SU-DHL-6 (cell line): Measurements from ENCODE around the gene PTGES3.
"Not testable (repeated sequence)": the region's sequence is repeated elsewhere in the genome, so short reads cannot be mapped to it uniquely, and the experiment has no call there.

Experiments used
- H2AFZ ChIP-seq: fragments of 200-600 bp; sonication (generic); 2 replicates; pipeline ENCODE4 v1.6.1; 2014; ENCODE audit warnings: low read depth, mild to moderate bottlenecking, moderate library complexity, mixed read lengths, antibody characterized with exemption, low read length; ENCODE audit not compliant: severe bottlenecking
- H3F3A ChIP-seq: fragments of 200-600 bp; shearing (Covaris generic); 2 replicates; pipeline ENCODE4 v1.6.0; 2016; ENCODE audit warnings: antibody characterized with exemption, mild to moderate bottlenecking; ENCODE audit not compliant: insufficient read depth
- H3K27ac ChIP-seq: fragments of 200-600 bp; sonication (generic); 2 replicates; pipeline ENCODE4 v1.5.1; 2016; ENCODE audit warnings: low read depth, mild to moderate bottlenecking, low read length, moderate library complexity, mixed read lengths
- H3K27me3 ChIP-seq: fragments of 200-600 bp; sonication (generic), shearing (Covaris generic); 2 replicates; pipeline ENCODE4 v1.6.0; 2014; ENCODE audit warnings: mild to moderate bottlenecking, low read length
- H3K36me3 ChIP-seq: fragments of 200-600 bp; sonication (generic); 2 replicates; pipeline ENCODE4 v1.6.1; 2014; ENCODE audit warnings: mild to moderate bottlenecking, low read length, mixed read lengths
- H3K4me2 ChIP-seq: fragments of 300-600, 200-600 bp; shearing (Covaris generic), sonication (generic); 2 replicates; pipeline ENCODE4 v1.6.0; 2014; ENCODE audit warnings: low read length, low read depth, mild to moderate bottlenecking; ENCODE audit not compliant: poor library complexity, severe bottlenecking
- H3K4me3 ChIP-seq: fragments of 200-600 bp; sonication (generic); 2 replicates; pipeline ENCODE4 v1.5.1; 2014; ENCODE audit warnings: antibody characterized with exemption, low read length, mild to moderate bottlenecking, mixed read lengths; ENCODE audit not compliant: insufficient read depth, poor library complexity, severe bottlenecking
- H3K79me2 ChIP-seq: fragments of 200-600 bp; sonication (generic); 2 replicates; pipeline ENCODE4 v1.6.1; 2014; ENCODE audit warnings: mild to moderate bottlenecking, low read length, moderate library complexity; ENCODE audit not compliant: insufficient read depth
- H3K9ac ChIP-seq: fragments of 200-600 bp; sonication (generic); 2 replicates; pipeline ENCODE4 v1.7.0; 2014; ENCODE audit warnings: mild to moderate bottlenecking, low read length
- H3K9me2 ChIP-seq: fragments of 200-600 bp; sonication (generic); replicated peaks from 2 replicates; pipeline ENCODE4 v1.6.1; 2014; ENCODE audit warnings: low read length; ENCODE audit not compliant: insufficient read depth
- H3K9me3 ChIP-seq: fragments of 200-600 bp; sonication (generic); 2 replicates; pipeline ENCODE4 v1.6.1; 2014; ENCODE audit warnings: low read length, mixed read lengths; ENCODE audit not compliant: insufficient read depth
- H4K20me1 ChIP-seq: fragments of 200-600 bp; sonication (generic); 2 replicates; pipeline ENCODE4 v1.6.1; 2014; ENCODE audit warnings: low read depth, mild to moderate bottlenecking, antibody characterized with exemption, low read length, moderate library complexity, mixed read lengths
- CTCF ChIP-seq: fragments of 200-600 bp; sonication (generic); IDR thresholded peaks from one replicate; pipeline ENCODE4 v1.5.1; 2017; ENCODE audit warnings: antibody characterized with exemption, mild to moderate bottlenecking, low read length, moderate library complexity; ENCODE audit not compliant: insufficient read depth, poor library complexity, severe bottlenecking
- EZH2phosphoT487 ChIP-seq: fragments of 200-600 bp; sonication (generic), shearing (Covaris generic); conservative IDR thresholded peaks from 2 replicates; pipeline ENCODE4 v1.6.1; 2018; ENCODE audit warnings: mild to moderate bottlenecking, antibody characterized with exemption, low read length, moderate library complexity, mixed read lengths

PTGES3 gene

GRCh38 chr12:56658921-56659320 is 29.2 kb downstream of the PTGES3 start:
- Histone ChIP-seq H2AFZ (no peak overlapping the region), H3K9ac (no peak overlapping the region), H3K9me3 (no peaks in the 10 kb centered on the region), H4K20me1 (no peaks in the 10 kb centered on the region), H3K36me3 (peaks cover 10% of the 10 kb centered on the region), H3K9me2 (no peaks in the 10 kb centered on the region), H3K27ac (no peak overlapping the region), H3K79me2 (no peaks in the 10 kb centered on the region), H3K4me3 (no peak overlapping the region), H3K27me3 (no peaks in the 10 kb centered on the region), H3K4me2 (no peak overlapping the region), H3F3A (peaks cover 38% of the 10 kb centered on the region; the same call in 1 of the 2 replicates)
- no peak for TF ChIP-seq EZH2phosphoT487

GRCh38 chr12:56657416-56658379 is 30.4 kb downstream of the PTGES3 start:
- Histone ChIP-seq H3K9ac (no peak overlapping the region), H3F3A (peaks cover 28% of the 10 kb centered on the region; the same call in 1 of the 2 replicates), H3K27me3 (no peaks in the 10 kb centered on the region), H3K9me2 (no peaks in the 10 kb centered on the region), H2AFZ (no peak overlapping the region), H3K79me2 (no peaks in the 10 kb centered on the region), H3K9me3 (peaks cover 5% of the 10 kb centered on the region; the same call in 1 of the 2 replicates), H3K4me2 (no peak overlapping the region), H3K27ac (no peak overlapping the region), H3K4me3 (no peak overlapping the region), H3K36me3 (no peaks in the 10 kb centered on the region), H4K20me1 (no peaks in the 10 kb centered on the region)
- TF ChIP-seq EZH2phosphoT487 (no peak), CTCF (no peak)

- not testable (repeated sequence) for H4K20me1 ChIP-seq, H3K9ac ChIP-seq, H3K9me3 ChIP-seq, H3K27ac ChIP-seq, H3K79me2 ChIP-seq, H3K4me3 ChIP-seq, H3K4me2 ChIP-seq, H3F3A ChIP-seq, H2AFZ ChIP-seq, H3K27me3 ChIP-seq, H3K36me3 ChIP-seq, H3K9me2 ChIP-seq
Observed at GRCh38 chr12:56653781-56654180, 34.3 kb downstream of the PTGES3 start.

GRCh38 chr12:56648023-56648422 is 40.1 kb downstream of the PTGES3 start:
- not testable (repeated sequence) for H4K20me1 ChIP-seq, H3K27ac ChIP-seq, H3K4me2 ChIP-seq, H3F3A ChIP-seq, H3K27me3 ChIP-seq, H3K9me2 ChIP-seq, H3K9ac ChIP-seq, H3K4me3 ChIP-seq, H3K9me3 ChIP-seq, H2AFZ ChIP-seq
- peaks cover 10% of the 10 kb centered on the region for H3K36me3 ChIP-seq
- H3K79me2 ChIP-seq, result peaks cover 26% of the 10 kb centered on the region
